GM23338 (cell line): ENCODE results near the gene OSBPL5.

Experiments used
- CTCF ChIP-seq, 2 experiments: fragments of 200-600 bp in 1 of 2; sonication (generic) in 1 of 2; conservative IDR thresholded peaks; 2 replicates each; pipeline versions ENCODE4 v1.5.1 to v1.6.1; 2016 to 2017; ENCODE audit warnings: antibody characterized with exemption in 2 of 2, low read depth in 2 of 2, mild to moderate bottlenecking in 2 of 2, moderate library complexity in 1 of 2
- EZH2 ChIP-seq: fragments of 200-600 bp; sonication (generic); IDR thresholded peaks from one replicate; pipeline ENCODE4 v1.8.0; 2017; ENCODE audit warnings: antibody characterized with exemption, mild to moderate bottlenecking, low read depth; ENCODE audit not compliant: unreplicated experiment
- POLR2AphosphoS5 ChIP-seq: IDR thresholded peaks from 2 replicates; pipeline ENCODE4 v1.6.1; 2016; ENCODE audit warnings: antibody characterized with exemption, low read depth
- STAT1 ChIP-seq: IDR thresholded peaks from one replicate; pipeline ENCODE4 v1.6.1; 2016; ENCODE audit warnings: antibody characterized with exemption; ENCODE audit not compliant: unreplicated experiment
- TF ChIP-seq, protein P1 (sequence below): IDR thresholded peaks from one replicate; pipeline ENCODE4 v1.6.1; 2018; ENCODE audit warnings: antibody characterized with exemption; ENCODE audit not compliant: unreplicated experiment

DNA sequence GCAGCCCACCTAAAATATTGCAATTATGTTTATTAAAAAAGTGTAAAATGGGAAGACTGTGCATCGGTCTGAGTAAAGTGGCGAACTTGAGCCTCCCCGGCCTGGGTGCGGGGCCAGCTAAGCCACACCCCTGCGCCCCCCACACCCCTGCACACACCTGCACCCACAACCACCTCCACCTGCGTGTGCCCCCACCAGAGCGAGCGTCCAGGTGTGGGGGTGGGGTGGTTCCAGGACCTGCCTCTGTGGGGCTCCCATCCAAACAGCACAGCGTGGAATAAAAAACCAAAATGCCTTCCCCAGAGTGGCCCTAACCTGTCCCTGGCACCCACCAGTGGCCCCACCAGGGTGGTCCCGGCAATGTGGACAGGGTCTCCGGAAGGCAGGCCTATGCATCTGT is 77.7 kb downstream of the OSBPL5 start:
- TF ChIP-seq CTCF (conservative IDR thresholded peaks at IDR 0.05; ENCODE audit: low read depth in 2 of 2) (no peak), EZH2 (no peak), STAT1 (no peak), POLR2AphosphoS5 (no peak)
- TF ChIP-seq, protein P1, sequence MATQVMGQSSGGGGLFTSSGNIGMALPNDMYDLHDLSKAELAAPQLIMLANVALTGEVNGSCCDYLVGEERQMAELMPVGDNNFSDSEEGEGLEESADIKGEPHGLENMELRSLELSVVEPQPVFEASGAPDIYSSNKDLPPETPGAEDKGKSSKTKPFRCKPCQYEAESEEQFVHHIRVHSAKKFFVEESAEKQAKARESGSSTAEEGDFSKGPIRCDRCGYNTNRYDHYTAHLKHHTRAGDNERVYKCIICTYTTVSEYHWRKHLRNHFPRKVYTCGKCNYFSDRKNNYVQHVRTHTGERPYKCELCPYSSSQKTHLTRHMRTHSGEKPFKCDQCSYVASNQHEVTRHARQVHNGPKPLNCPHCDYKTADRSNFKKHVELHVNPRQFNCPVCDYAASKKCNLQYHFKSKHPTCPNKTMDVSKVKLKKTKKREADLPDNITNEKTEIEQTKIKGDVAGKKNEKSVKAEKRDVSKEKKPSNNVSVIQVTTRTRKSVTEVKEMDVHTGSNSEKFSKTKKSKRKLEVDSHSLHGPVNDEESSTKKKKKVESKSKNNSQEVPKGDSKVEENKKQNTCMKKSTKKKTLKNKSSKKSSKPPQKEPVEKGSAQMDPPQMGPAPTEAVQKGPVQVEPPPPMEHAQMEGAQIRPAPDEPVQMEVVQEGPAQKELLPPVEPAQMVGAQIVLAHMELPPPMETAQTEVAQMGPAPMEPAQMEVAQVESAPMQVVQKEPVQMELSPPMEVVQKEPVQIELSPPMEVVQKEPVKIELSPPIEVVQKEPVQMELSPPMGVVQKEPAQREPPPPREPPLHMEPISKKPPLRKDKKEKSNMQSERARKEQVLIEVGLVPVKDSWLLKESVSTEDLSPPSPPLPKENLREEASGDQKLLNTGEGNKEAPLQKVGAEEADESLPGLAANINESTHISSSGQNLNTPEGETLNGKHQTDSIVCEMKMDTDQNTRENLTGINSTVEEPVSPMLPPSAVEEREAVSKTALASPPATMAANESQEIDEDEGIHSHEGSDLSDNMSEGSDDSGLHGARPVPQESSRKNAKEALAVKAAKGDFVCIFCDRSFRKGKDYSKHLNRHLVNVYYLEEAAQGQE = no peak
